ENCODE measurements around the gene ADGRL1.

ADGRL1 gene

DNA sequence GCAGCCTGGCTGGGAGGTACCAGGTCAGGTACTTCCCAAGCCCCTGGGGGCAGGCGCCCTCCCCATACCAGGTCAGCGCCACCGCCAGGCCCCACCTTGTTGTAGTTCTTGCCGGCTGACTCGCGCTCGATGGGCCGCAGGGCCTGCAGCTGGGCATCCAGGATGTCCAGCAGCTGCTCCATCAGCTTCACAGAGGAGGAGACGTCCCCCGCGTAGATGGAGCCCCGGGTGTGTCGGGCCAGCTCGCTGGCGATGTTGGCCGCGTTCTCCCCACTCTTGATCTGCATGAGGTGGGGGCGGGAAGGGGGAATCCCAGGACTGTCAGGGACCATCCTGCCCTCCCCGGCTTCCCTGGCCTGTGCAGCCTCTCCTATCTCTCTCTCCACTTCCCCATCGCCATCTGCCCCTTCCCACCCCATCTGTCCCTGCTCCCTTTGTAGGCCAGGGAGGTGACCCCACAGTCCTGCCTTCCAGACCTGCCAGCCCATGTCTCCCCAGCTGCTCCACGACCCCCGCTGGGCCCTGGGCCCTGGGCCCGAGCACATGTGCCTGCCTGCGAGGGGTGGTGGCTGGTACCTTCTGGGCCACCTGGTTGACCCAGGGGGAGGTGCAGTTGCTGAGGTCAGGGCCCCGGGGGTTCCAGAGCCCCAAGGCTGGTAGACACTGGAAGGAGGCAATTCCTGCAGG is 45.8 kb downstream of the ADGRL1 start:
- TF ChIP-seq, protein P1, sequence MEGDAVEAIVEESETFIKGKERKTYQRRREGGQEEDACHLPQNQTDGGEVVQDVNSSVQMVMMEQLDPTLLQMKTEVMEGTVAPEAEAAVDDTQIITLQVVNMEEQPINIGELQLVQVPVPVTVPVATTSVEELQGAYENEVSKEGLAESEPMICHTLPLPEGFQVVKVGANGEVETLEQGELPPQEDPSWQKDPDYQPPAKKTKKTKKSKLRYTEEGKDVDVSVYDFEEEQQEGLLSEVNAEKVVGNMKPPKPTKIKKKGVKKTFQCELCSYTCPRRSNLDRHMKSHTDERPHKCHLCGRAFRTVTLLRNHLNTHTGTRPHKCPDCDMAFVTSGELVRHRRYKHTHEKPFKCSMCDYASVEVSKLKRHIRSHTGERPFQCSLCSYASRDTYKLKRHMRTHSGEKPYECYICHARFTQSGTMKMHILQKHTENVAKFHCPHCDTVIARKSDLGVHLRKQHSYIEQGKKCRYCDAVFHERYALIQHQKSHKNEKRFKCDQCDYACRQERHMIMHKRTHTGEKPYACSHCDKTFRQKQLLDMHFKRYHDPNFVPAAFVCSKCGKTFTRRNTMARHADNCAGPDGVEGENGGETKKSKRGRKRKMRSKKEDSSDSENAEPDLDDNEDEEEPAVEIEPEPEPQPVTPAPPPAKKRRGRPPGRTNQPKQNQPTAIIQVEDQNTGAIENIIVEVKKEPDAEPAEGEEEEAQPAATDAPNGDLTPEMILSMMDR (IDR thresholded peaks at IDR 0.05; ENCODE audit: insufficient read depth, low read length, poor library complexity, severe bottlenecking), result no peak
- Histone ChIP-seq H3K27me3 (replicated peaks; ENCODE audit: control insufficient read depth, insufficient read depth, low read length) (no peaks in the 10 kb centered on the region), H3K4me3 (replicated peaks; ENCODE audit: low read depth, low read length) (no peak overlapping the region), H3K36me3 (ENCODE audit: control insufficient read depth, insufficient read depth, low read length) (no peaks in the 10 kb centered on the region; the same call in 1 of the 2 replicates)
- no peak for DNase-seq (ENCODE audit: extremely low read depth, insufficient read length)

DNA sequence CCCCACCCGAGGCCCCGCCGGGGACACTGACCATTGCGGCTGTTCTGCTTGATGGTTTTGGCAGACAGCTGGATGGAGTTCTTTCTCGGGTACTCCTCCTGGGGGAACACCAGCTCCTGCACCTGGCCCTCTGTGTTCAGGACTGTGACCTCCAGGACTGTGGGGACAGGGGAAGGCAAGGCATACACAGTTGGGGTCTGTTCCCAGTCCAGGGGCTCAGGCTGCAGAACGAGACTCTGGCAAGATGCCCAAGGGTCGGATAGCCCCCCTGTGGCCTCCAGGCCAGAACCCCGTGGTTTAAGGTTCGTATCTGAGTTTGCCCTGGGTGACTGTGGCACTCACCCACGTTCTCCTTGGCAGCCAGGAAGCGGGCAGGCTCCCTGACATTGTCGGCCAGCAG is 46.9 kb downstream of the ADGRL1 start:
- TF ChIP-seq, protein P1 (IDR thresholded peaks at IDR 0.05; ENCODE audit: insufficient read depth, low read length, poor library complexity, severe bottlenecking), result no peak
- Histone ChIP-seq H3K36me3 (ENCODE audit: control insufficient read depth, insufficient read depth, low read length) (no peaks in the 10 kb centered on the region; the same call in 1 of the 2 replicates), H3K4me3 (replicated peaks; ENCODE audit: low read depth, low read length) (no peak overlapping the region), H3K27me3 (replicated peaks; ENCODE audit: control insufficient read depth, insufficient read depth, low read length) (no peaks in the 10 kb centered on the region)
- DNase-seq (ENCODE audit: extremely low read depth, insufficient read length), result no peak

DNA sequence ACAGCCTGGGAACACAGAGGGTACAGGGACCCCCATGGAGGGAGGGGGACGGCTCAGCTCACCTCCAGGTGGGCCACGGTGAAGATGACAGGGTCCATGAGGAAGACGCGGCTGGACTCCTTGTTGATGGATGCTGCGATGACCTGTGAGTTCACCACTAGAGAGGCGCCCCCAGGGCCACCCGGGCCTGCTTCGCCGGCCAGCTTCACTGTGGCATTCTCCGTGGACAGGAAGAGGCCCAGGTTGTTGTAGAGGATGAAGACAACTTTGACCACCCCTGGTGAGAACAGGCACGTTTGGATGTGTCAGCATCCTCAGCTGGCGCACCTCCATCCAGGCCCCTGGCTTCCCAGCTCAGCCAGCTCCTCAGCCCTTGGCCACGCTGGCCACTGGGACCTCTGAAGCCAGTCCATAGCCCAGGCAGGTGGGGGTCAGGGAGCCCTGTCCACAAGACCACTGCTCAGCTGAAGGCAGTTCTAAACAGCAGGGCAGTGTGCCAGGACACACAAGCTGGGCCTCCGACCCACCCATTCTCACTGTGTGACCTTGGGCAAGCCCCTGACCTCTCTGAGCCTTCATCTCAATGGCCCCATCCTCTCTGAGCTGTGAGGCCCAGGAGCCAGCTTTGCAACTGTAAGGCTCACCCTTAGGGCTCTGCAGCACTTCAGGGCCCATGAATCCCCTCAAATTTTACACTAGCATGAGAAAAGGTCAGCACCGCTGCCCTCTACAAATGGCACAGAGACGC is 47.5 kb downstream of the ADGRL1 start:
- Histone ChIP-seq H3K36me3 (ENCODE audit: control insufficient read depth, insufficient read depth, low read length) (no peaks in the 10 kb centered on the region; the same call in 1 of the 2 replicates), H3K27me3 (replicated peaks; ENCODE audit: control insufficient read depth, insufficient read depth, low read length) (no peaks in the 10 kb centered on the region), H3K4me3 (replicated peaks; ENCODE audit: low read depth, low read length) (no peak overlapping the region)
- no peak for DNase-seq (ENCODE audit: extremely low read depth, insufficient read length)
- TF ChIP-seq, protein P1 (IDR thresholded peaks at IDR 0.05; ENCODE audit: insufficient read depth, low read length, poor library complexity, severe bottlenecking), result no peak

DNA sequence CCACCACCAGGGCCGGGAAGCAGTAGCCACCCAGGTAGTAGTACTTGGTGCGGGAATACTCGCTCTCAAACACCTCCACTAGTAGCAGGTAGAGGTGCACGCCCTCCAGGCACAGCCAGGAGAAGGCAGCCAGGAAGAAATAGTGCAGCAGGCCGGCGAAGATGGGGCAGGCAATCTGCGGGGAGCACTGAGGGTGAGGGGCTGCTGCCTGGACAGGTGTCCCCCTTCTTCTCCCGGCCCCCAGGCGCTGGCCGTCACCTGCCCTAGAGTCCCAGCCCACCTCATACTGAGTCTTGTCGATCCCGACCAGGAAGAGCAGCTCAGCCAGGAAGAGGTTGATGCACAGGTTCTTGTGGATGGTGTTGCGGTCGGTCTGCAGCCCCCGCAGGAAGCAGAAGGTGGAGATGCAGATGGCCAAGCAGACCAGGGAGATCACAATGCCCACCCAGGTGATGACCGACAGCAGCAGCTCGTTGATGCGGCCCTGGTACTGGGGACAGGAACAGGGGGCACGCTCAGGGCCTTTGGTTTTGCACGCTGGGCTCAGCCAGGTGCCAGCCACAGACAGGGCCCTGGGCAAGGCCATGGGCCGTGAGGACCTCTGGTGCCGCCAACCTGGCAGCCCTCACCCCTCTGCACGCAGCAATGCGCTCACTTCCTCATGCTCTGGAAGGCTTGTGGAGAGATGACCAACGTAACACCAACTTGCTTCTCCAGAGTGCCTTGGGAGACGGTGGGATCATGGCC is 48.8 kb downstream of the ADGRL1 start:
- no peak for DNase-seq (ENCODE audit: extremely low read depth, insufficient read length)
- Histone ChIP-seq H3K36me3 (ENCODE audit: control insufficient read depth, insufficient read depth, low read length) (no peaks in the 10 kb centered on the region; the same call in 1 of the 2 replicates), H3K27me3 (replicated peaks; ENCODE audit: control insufficient read depth, insufficient read depth, low read length) (no peaks in the 10 kb centered on the region), H3K4me3 (replicated peaks; ENCODE audit: low read depth, low read length) (no peak overlapping the region)
- TF ChIP-seq, protein P1 (IDR thresholded peaks at IDR 0.05; ENCODE audit: insufficient read depth, low read length, poor library complexity, severe bottlenecking), result no peak

DNA sequence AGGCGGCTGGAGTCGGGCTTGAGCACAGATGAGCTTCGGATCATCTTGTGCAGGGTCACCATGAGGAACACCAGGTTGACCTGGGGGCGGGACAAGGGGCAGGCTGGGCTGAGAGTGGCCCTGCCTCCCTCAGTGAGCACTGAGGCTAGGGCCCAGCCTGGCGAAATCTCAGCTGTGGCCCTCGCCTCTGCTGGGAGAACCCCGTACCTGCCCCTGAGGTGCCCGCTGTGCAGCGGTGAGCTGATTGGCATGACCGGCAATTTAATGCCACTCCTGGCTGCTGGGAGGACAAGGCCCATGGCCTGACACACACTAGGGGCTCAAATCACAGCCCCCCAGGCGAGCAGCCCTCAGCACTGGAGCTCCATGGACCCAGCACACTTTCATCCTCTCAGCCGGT is 49.8 kb downstream of the ADGRL1 start:
- no peaks in the 10 kb centered on the region for H3K27me3 ChIP-seq (replicated peaks; ENCODE audit: control insufficient read depth, insufficient read depth, low read length)
- H3K4me3 ChIP-seq (replicated peaks; ENCODE audit: low read depth, low read length), result no peak overlapping the region
- H3K36me3 ChIP-seq (ENCODE audit: control insufficient read depth, insufficient read depth, low read length), result no peaks in the 10 kb centered on the region; the same call in 1 of the 2 replicates
- TF ChIP-seq, protein P1 (IDR thresholded peaks at IDR 0.05; ENCODE audit: insufficient read depth, low read length, poor library complexity, severe bottlenecking), result no peak
- no peak for DNase-seq (ENCODE audit: extremely low read depth, insufficient read length)
